Activated T-helper 1 cell treated with Interleukin-2 at 50 U/mL for 16 hours (primary cell): Measurements from ENCODE around the gene TUBA4B.
"Not testable (repeated sequence)": the region's sequence is repeated elsewhere in the genome, so short reads cannot be mapped to it uniquely, and the experiment has no call there.

ENCODE experiments used
- DNase-seq: peaks from one replicate; pipeline ENCODE4 v3.0.0-alpha.2; 2020; ENCODE audit warnings: low read depth

TUBA4B gene

DNA sequence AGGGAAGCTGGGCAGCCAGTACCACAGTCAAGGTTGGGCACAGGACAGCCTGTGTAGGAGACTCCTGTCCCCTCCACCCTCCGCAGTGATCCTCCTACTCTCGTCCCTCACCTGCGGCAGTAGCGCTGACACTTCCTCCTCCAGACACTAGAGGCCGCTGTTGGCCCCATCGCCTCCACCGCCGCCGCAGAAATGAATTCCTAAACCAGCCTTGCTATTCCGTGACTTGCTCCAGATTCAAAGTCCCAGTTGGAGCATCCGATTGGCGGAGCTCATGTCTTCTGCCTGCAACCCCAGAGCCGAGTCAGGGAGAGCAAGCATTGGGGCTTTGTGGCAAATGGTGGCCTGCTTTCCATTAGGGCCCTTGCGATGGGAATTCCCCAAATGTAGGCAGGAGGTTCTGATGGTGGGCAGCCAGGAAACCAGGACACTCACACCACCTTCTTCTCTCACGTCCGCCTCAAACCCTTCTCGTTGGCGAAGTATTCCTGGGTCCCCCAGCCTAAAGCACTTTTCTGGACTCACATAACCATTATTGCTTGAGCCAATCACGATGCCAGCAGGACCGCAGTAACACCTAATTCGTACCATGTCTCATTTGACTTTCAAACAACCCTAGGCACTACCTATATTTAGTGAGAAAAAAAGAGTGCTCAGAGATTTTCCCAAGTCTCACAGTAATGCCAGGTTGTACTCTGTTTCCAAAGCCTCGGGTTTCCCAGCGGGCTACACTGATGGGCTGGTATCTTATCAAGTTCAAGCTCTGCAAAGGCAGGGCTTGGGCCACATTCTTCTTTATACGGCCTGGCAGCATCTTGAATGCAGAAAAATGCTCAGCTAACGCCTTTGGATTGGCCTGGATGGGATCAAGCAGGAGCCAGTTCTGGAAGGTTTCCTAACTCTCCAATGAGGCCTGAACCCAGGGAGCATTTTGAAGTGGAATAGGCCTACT is 24.9 kb downstream of the TUBA4B start:
- DNase-seq = peak; percentile 57

- DNase-seq = no peak
These were observed 25.7 kb downstream of the TUBA4B start for GRCh38 chr2:219278655-219279150.

DNA sequence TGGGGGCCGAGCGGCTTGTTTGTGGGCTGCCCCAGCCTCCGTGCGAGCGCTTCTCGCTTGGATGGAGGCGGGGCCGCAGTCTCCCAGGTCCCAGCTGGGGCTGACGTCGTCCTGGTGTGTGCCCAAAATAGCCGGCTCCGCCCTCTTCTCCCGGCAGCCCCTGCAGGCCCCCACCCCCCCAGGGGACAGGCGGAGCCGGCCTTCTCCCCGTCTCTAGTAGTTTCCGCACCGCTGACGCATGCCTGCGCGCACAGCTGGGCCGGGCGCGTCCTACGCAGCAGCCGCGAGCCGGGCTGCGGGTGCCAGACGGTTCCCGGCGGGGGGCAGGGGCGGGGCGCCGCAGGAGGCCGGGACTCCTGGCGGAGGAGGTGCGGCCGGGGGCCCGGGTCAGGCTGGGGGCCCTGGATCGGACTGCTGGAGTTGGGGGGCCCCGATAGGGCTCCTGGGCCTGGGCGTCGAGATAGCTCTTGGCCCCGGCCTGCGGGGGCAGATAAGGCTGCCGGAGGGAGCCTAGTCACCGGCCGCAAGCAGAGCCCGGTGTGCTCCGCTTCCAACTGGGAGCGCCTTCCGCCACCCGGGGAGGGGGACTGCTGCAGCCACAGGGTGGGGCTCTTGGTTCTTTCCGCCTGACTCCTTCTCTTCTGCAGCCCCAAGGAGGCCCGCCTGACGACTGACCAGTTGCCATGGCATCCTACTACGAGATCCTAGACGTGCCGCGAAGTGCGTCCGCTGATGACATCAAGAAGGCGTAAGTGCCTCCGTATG is 26.3 kb downstream of the TUBA4B start, which contains the start of gene DNAJB2:
Gene DNAJB2, plus strand, starts transcription at position 216 of the 765 bp plus-strand sequence. Its CDS starts 468 bp downstream, at position 684.
- DNase-seq = peak; percentile 99

DNA sequence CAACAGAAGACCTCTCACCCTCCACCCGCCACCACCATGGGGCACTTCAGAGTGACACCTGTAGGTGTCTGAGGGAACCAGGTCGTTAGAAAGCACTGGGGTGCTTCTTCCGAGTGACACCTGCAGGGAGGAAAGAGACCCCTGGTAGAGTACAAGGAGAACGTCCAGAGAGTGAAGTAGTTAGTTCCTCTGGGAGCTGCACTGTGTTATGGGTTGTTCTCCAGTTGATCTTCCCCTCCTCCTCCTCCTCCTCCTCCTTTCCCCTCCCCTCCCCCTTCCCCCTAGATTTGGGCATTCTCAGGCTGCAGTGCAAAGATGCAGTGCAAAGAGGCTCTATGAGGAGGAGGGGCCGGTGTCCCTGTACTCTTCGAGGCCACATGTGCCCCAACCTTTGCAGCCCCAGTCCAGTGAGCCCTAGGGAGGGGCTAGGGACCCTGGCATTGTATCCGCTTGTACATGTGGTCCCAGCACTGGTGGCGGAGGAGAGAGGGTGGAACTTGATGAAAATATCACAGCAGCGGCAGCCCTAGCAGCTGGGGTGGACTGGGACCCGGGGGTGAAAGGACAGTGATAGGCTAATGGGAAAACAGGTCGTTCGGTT is 27.0 kb downstream of the TUBA4B start:
- no peak for DNase-seq

DNA sequence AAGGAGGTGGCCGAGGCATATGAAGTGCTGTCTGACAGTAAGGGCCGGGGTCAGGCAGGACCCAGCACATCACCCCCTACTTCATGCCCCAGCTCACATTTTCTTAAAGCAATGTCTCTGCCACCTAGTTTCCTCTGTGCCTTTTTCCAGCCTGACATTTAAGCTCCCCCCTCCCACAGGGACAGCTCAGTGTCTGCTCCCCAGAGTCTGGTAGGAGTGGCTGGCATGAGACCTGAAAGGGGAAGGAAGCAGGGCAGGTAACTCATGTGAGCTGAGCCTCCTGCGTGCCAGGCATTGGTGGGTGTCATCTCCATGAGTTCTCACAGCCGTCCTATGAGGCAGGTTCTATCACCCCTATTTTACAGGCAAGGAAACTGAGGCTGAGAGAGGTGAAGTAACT is 27.6 kb downstream of the TUBA4B start:
- no peak for DNase-seq

- DNase-seq = no peak
These were observed 28.5 kb downstream of the TUBA4B start for GRCh38 chr2:219281588-219281987.

- DNase-seq = no peak
These were observed 29.3 kb downstream of the TUBA4B start for GRCh38 chr2:219282375-219282774.

- DNase-seq = no peak
These were observed 30.0 kb downstream of the TUBA4B start for GRCh38 chr2:219282943-219283581.

- DNase-seq = no peak
These were observed 31.7 kb downstream of the TUBA4B start for GRCh38 chr2:219284501-219285372.

DNA sequence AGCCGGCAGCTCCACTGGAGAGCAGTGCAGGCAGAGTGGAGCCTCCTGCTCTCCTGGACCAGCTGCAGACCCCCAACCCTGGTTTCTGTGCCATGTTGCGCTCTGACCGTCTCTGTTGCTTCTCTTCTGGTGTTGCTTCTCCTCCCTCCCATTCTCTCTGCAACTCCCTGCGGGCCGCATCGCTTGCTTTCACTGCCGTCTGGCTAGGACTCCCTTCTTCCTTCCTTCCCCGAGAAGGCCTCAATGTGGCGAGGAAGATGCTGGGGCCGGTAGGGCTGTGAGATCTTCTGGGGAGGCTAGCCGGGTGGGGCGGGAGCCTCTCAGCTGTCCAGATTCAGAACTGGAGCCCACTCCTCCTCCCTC is 32.3 kb downstream of the TUBA4B start:
- DNase-seq = no peak

GRCh38 chr2:219285894-219286425 is 32.9 kb downstream of the TUBA4B start:
- no peak for DNase-seq

DNA sequence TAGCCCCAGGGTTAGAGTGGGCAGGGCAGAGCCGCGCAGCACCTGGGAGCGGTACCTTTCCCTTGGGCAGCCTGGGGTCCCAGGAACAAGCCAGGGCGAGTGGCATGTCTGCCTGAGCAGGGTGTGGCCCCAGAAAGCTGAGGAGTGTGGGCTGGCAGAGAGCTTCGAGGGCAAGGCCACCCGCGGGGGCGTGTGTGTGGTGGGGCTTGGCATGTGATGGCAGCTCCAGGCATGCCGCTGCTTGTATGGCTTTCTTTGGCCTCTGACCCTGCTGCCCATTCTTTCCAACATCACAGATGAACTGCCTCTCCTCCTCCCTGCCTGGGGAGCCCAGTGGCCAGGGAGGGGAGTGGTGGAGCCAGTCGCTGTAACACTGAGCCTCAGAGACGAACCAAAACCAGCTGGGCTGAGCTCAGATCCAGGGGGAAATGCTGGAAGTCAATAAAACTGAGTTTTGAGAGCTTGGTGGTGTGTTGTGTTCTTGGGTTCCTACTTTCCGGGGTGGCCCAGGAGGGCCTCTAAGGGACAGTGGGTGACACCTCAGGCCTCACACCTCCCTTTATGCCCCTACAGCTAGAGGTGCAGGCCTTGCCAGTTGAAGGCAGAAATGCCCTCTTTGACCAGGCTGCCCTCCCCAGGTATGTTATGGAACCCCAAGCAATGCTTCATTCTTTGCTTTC is 33.5 kb downstream of the TUBA4B start:
- DNase-seq = no peak

DNA sequence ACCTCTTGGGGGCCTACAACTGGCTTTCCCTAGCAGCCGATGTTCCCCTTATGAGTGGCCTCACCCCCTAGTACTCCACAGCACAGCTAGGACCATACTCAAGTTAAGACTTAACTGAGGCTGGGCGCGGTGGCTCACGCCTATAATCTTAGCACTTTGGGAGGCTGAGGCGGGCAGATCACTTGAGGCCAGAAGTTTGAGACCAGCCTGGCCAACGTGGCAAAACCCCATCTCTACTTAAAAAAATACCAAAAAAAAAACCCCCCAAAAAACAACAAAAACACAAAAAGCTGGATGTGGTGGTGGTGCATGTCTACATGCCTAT is 34.0 kb downstream of the TUBA4B start:
- DNase-seq = not testable (repeated sequence)

GRCh38 chr2:219287580-219288265 is 34.7 kb downstream of the TUBA4B start:
- no peak for DNase-seq

DNA sequence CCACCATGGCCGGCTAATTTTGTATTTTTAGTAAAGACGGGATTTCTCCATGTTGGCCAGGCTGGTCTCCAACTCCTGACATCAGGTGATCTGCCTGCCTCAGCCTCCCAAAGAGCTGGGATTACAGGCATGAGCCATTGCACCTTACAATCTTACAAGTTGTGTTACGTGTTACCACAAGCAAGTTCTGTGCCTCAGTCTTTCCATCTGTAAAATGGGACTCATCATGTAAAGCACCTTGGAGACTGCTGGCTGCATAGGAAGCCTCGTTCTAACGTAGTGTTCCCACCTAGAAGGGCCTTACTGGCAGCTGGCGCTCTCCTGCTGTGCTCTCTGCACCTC is 36.1 kb downstream of the TUBA4B start:
- no peak for DNase-seq

DNA sequence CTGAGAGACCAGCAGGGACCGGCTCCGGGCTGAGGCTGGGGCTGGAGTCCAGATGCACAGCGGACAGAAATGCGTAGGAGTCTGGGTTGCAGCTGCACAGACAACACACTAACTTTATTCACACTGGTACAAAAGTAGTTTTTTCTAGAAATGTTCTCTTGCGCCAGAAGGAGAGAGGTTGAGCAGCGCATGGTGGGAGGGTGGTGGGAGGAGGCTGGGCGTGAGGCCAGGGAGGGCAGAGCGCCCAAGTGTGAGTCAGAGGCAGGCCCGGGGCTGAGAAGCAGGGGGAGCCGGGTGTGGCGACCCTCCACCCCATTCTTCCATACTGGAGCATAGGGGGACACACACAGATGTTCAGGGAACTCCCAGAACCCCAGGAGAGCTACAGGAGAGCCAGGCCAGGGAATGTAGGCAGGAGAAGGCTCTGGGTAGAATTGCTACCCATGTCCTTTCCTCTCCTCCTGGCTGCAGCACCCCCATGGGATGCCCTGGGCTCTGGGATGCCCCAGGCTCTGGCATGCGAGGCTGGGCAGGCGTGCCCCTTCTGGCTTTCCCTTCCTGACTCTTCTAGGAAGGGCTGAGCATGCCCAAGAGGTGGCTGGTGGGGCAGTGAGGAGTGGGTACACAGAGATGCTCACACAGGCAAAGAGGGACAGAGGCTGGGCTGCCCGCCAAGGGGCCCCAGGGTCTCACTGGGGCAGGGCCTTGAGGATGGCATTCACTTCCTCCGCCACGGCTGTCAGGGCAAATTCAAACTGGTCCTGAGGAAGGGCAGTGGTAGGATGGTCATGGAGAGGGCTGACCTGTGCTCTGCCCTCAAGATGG is 36.7 kb downstream of the TUBA4B start:
- no peak for DNase-seq

GRCh38 chr2:219290381-219291171 is 37.5 kb downstream of the TUBA4B start:
- DNase-seq = no peak

DNA sequence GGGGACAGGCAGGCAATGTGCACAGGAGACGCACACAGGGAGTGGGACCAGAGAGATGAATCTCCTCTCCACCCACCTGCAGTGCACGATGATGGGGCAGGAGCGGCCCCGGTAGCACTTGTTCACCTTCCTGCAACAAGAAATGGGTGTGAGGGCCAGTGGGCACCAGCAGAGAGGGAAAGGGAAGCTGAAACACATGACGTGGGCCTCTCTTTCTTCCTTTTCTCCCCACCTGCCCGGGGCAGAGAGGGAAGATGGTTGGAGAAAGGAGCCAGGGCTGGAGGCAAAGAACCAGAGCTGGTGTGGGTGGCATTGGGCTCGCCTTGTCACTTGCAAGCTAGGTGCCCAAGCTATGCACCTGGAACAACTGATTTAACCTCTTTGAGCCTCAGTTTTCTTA is 38.4 kb downstream of the TUBA4B start:
- DNase-seq = no peak
